GM21515 (cell line): Measurements from ENCODE around the gene PDE4D.

Experiments used
- ATAC-seq: cut with Tn5 transposase; IDR thresholded peaks from one replicate; pipeline ENCODE4 v1.9.1; 2021; ENCODE audit not compliant: unreplicated experiment

PDE4D gene

GRCh38 chr5:59893429-59894227, at the start of gene PDE4D:
Gene PDE4D, minus strand, starts transcription at chr5:59893726.
- ATAC-seq, result no peak

GRCh38 chr5:59937633-59938032, 44.1 kb upstream of the PDE4D start:
- ATAC-seq, result no peak

GRCh38 chr5:59923465-59923864, 29.9 kb upstream of the PDE4D start:
- no peak for ATAC-seq

DNA sequence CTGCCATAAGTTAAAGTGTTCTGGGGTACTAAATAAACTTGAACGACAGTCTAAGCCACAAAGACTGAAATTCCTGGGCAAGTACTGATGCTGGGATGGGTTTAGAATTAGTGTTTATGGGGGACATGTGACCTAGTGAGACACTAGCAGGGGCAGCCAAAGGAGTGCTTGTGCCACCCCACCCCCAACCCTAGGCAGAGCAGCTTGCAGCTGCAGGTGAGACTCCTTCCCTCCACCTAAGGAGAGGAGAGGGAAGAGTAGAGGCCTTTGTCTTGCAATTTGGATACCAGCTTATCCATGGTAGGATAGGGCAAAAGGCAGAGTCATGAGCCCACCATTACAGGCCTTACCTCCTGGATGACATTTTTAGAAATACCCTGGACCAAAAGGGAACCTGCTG, 28.7 kb upstream of the PDE4D start:
- ATAC-seq, result no peak

- ATAC-seq, result no peak
These were observed 28.3 kb upstream of the PDE4D start for GRCh38 chr5:59921816-59922215.

GRCh38 chr5:59919484-59919883, 26.0 kb upstream of the PDE4D start:
- ATAC-seq, result no peak

- ATAC-seq, result no peak
These were observed 23.6 kb upstream of the PDE4D start for GRCh38 chr5:59917121-59917520.

GRCh38 chr5:59905188-59905587, 11.7 kb upstream of the PDE4D start:
- ATAC-seq, result no peak

- ATAC-seq, result no peak
These were observed 3.5 kb upstream of the PDE4D start for GRCh38 chr5:59897075-59897474.

GRCh38 chr5:59891962-59892643, 1.4 kb downstream of the PDE4D start:
- ATAC-seq, result no peak

GRCh38 chr5:59887274-59887673, 6.3 kb downstream of the PDE4D start:
- no peak for ATAC-seq

DNA sequence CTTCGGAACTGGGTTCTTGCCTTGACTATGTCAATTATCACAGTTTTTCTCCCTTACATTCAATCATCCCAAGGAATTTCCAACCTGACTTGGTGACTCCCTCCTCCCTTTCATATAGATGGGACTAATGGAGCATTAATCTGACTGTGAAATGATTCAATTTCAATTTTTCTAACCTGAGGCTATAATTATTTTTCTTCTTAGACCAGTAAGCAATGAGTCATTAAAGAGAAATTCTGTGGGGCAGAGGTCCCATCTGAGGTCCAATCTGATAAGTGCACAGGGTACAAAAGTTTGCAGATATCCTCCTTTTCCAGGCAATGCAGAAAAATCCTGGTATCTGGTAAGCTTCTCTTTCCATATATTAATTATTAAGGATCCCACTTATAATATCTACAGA, 18.9 kb downstream of the PDE4D start:
- ATAC-seq, result no peak

GRCh38 chr5:59873113-59873512, 20.4 kb downstream of the PDE4D start:
- no peak for ATAC-seq

DNA sequence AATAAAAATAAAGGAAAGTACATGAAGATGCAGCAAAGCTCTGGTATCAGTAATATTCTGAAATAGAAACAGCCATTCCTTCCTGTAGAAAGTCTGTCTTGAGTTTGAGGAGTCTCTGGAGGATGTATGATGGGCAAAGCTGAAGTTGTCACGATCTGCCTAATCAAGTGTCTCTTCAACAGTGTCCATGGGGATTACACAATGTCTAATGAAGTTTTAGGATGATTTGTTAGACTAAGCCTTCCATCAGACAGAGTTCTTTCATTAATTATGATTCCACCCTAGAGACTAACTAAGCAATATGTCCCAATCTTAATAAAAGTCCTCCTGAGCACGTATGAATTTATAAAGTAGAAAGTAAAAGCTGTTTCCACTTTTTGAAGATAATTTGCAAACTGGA, 26.9 kb downstream of the PDE4D start:
- no peak for ATAC-seq

DNA sequence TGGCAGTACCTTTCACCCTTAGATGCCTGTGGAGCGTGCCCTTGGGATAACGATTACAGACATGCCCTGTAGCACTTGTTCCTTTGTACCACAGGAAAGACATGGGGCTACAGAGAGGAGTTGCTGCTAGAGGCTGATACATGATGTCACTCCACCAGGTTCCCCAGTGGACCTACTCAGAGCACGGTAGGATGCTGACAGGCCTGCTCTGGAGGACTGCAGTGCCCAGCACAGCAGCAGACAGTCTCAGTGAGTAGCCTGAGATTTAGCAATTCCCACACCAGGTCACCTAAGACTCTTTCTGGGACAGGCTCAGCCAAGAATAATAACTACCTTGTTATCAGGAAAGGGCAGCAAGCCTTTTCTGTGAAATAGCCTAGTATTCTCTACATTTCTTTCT, 28.8 kb downstream of the PDE4D start:
- ATAC-seq, result no peak

GRCh38 chr5:59863777-59864176, 29.7 kb downstream of the PDE4D start:
- ATAC-seq, result no peak

DNA sequence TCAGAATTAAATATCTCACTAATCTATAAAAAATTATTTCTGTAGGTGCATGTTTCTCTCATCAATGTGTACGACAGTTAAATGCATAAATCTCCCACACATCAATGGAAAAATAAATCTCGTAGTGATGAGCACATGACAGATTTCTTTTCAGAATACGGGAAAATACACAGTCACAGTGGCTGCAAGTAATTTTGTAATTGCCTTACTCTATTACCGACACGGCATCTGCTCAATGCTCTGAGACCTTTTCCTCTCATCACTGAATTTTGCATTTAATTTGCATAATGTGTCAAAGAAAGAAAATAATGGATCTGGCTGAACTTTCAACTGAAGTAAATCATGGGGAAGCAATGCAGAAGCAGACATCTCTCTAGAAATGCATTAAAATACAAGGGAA, 37.2 kb downstream of the PDE4D start:
- no peak for ATAC-seq

DNA sequence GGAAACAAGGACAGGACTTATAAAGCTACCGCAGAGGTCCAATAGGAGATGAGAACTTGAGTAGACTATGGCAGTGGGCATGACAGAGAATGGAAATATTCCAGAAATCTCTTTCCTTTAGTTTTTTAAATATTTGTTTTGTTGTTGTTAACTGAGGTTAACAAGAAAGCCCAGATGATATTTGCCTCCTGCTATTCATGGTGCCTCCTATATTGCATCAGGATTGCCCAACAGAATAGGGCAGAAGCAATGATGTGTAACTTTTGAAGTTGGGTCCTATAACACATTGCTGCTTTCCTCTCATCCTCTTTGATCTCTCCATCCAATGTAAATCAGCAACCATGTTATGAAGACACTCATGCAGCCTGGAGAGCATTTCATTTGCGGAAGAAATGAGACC, 42.8 kb downstream of the PDE4D start:
- ATAC-seq, result no peak

DNA sequence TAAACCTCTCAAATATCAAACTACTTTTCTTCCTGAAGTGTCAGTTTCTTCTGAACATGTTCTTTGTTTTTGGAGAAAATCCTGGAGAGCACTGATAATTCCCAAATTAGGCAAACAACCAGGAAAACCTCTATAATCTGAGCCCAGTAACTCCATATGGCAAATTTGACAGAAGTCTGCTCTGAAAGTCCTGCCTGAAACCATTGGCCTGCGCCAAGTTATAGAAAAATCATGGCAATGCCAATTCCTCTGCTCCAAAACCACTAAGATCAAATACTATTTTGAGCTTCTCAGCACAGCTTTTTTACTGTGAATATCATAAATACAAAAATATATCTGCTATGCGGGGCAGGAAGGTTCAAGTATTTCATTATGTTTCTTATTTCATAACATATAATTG, 45.9 kb downstream of the PDE4D start:
- no peak for ATAC-seq

GRCh38 chr5:59845730-59846129, 47.8 kb downstream of the PDE4D start:
- no peak for ATAC-seq

GRCh38 chr5:59843511-59844213, 49.9 kb downstream of the PDE4D start:
- no peak for ATAC-seq

DNA sequence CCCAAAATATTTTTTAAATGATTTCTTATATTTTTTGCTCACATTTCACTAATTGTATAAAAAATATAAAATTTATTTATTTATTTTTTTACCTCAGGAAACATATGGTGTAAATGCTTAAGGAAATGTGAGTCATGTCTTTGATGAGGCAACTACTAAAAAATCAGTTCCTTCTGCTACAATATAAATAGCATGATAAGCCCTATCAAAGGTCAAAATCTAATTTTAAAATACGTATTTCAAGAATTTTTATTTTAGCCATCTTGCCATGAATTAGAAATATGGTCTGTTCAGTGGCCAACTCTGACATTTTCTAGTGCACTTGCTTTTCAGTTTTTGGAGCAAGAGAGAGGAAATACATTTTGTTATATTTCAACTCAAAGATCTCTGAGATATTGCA, 50.5 kb downstream of the PDE4D start:
- ATAC-seq, result no peak
